ENCODE measurements around the gene HAUS2. TPM values are rescaled to one million over a fixed set of nuclear protein-coding genes. Genes with fewer than 3 reads are reported as not detected.

HAUS2 gene
- total RNA-seq, 2 donors from 2014 or later = 32.9 to 34.4 TPM

GRCh38 chr15:42558739-42559138 lies 10.1 kb downstream of the HAUS2 start:
- peaks cover 56% of the 10 kb centered on the region for H3K36me3 ChIP-seq (ENCODE audit: control insufficient read depth, insufficient read depth, low read length)
- peaks cover 44% of the 10 kb centered on the region for H3K36me3 Mint-ChIP-seq (ENCODE audit: low read depth)
- no peaks in the 10 kb centered on the region for H3K9me3 ChIP-seq (ENCODE audit: control insufficient read depth, low read length)
- no peak overlapping the region for H3K4me3 ChIP-seq (ENCODE audit: low read length)
- no peak for TF ChIP-seq CTCF (conservative IDR thresholded peaks at IDR 0.05)
- no peak overlapping the region for H3K27ac Mint-ChIP-seq
- no peak overlapping the region for H3K9ac ChIP-seq (ENCODE audit: extremely low read depth, low read length, poor library complexity, severe bottlenecking)
- H3K27me3 Mint-ChIP-seq (ENCODE audit: insufficient read depth) = no peaks in the 10 kb centered on the region
- H3K4me1 ChIP-seq (ENCODE audit: control insufficient read depth, insufficient read depth, low read length) = no peaks in the 10 kb centered on the region
- no peak overlapping the region for H3K27ac ChIP-seq (ENCODE audit: low read depth, low read length)
- 96 to 100% methylated on average over 1 to 3 of the region's 3 CpGs for WGBS, 2 experiments (ENCODE audit: insufficient coverage in 1 of 2, insufficient read length in 1 of 2)
- H3K27me3 ChIP-seq (ENCODE audit: control insufficient read depth, insufficient read depth, low read length, poor library complexity, severe bottlenecking) = no peaks in the 10 kb centered on the region
- H3K9me3 Mint-ChIP-seq = no peaks in the 10 kb centered on the region
- no peaks in the 10 kb centered on the region for H3K4me1 Mint-ChIP-seq
- no peak for DNase-seq
- H3K4me3 Mint-ChIP-seq = no peak overlapping the region

- Histone ChIP-seq H3K36me3 (ENCODE audit: control insufficient read depth, insufficient read depth, low read length) (no peaks in the 10 kb centered on the region), H3K27ac (ENCODE audit: low read depth, low read length) (no peak within 1 kb of the TSS), H3K9ac (ENCODE audit: extremely low read depth, low read length, poor library complexity, severe bottlenecking) (no peak within 1 kb of the TSS), H3K4me1 (ENCODE audit: control insufficient read depth, insufficient read depth, low read length) (no peaks in the 10 kb centered on the region), H3K27me3 (ENCODE audit: control insufficient read depth, insufficient read depth, low read length, poor library complexity, severe bottlenecking) (peaks cover 58% of the 10 kb centered on the region), H3K4me3 (ENCODE audit: low read length) (peak within 1 kb of the TSS; percentile 76), H3K9me3 (ENCODE audit: control insufficient read depth, low read length) (no peaks in the 10 kb centered on the region)
- H3K36me3 Mint-ChIP-seq (ENCODE audit: low read depth) = peaks cover 2% of the 10 kb centered on the region
- peaks cover 14% of the 10 kb centered on the region for H3K4me1 Mint-ChIP-seq
- 0% methylated on average over 13 to 95 of the region's 95 CpGs for WGBS, 2 experiments (ENCODE audit: insufficient coverage in 1 of 2, insufficient read length in 1 of 2)
- DNase-seq = peak; percentile 99
- H3K27me3 Mint-ChIP-seq (ENCODE audit: insufficient read depth) = peaks cover 79% of the 10 kb centered on the region
- TF ChIP-seq CTCF (conservative IDR thresholded peaks at IDR 0.05) = no peak
- H3K27ac Mint-ChIP-seq = peak within 1 kb of the TSS; percentile 26
- H3K9me3 Mint-ChIP-seq = no peaks in the 10 kb centered on the region
- H3K4me3 Mint-ChIP-seq = peak within 1 kb of the TSS; percentile 69
Measured at GRCh38 chr15:42575188-42576039, 26.8 kb downstream of the HAUS2 start, which contains the start of gene STARD9. Gene STARD9, plus strand, starts transcription at chr15:42575606. Its CDS starts 110 bp downstream, at chr15:42575716.

GRCh38 chr15:42576040-42576594 lies 27.5 kb downstream of the HAUS2 start:
- Histone ChIP-seq H3K4me1 (ENCODE audit: control insufficient read depth, insufficient read depth, low read length) (no peaks in the 10 kb centered on the region), H3K9ac (ENCODE audit: extremely low read depth, low read length, poor library complexity, severe bottlenecking) (no peak overlapping the region)
- peaks cover 86% of the 10 kb centered on the region for H3K27me3 Mint-ChIP-seq (ENCODE audit: insufficient read depth)

More at GRCh38 chr15:42576040-42576594, 27.5 kb downstream of the HAUS2 start:
- H3K9me3 Mint-ChIP-seq = no peaks in the 10 kb centered on the region
- Histone ChIP-seq H3K27me3 (ENCODE audit: control insufficient read depth, insufficient read depth, low read length, poor library complexity, severe bottlenecking) (peaks cover 65% of the 10 kb centered on the region), H3K36me3 (ENCODE audit: control insufficient read depth, insufficient read depth, low read length) (no peaks in the 10 kb centered on the region), H3K27ac (ENCODE audit: low read depth, low read length) (no peak overlapping the region), H3K4me3 (ENCODE audit: low read length) (peak overlapping the region; percentile 74), H3K9me3 (ENCODE audit: control insufficient read depth, low read length) (no peaks in the 10 kb centered on the region)
- peak overlapping the region; percentile 69 for H3K4me3 Mint-ChIP-seq
- no peak for DNase-seq
- H3K36me3 Mint-ChIP-seq (ENCODE audit: low read depth) = no peaks in the 10 kb centered on the region
- no peak overlapping the region for H3K27ac Mint-ChIP-seq
- peaks cover 14% of the 10 kb centered on the region for H3K4me1 Mint-ChIP-seq
- 19 to 28% methylated on average over 7 to 16 of the region's 16 CpGs for WGBS, 2 experiments (ENCODE audit: insufficient coverage in 1 of 2, insufficient read length in 1 of 2)
- TF ChIP-seq CTCF (conservative IDR thresholded peaks at IDR 0.05) = no peak
